Hepatocyte (in vitro differentiated cells): Measurements from ENCODE around the gene GREM2.

Source experiments
- CTCF ChIP-seq: fragments of 200-600 bp; sonication (generic); IDR thresholded peaks from 2 replicates; pipeline ENCODE4 v1.5.1; 2016; ENCODE audit warnings: antibody characterized with exemption, mild to moderate bottlenecking; ENCODE audit not compliant: poor library complexity
- EZH2 ChIP-seq: fragments of 200-600 bp; sonication (generic); IDR thresholded peaks from 2 replicates; pipeline ENCODE4 v1.6.1; 2016; ENCODE audit warnings: antibody characterized with exemption, mild to moderate bottlenecking, borderline replicate concordance

DNA sequence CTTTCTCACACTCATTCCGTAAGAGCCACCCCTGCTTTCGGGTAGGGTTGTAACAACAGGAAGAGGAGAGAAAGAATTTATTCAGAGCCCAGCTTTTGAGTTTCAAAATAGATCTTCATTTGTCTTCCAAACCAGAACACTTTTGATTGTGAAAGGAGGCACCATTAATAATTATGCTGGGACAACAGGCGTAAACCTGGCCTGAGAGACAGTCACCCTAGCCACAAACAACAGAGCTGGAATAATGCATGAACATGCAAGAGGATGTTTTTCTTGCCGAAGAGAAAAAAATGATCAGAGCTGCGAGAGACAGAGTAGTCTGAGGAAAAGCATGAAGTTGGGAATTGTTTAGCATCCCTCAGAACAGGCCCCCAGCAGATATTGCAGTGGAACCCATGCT, 18.5 kb upstream of the GREM2 start:
- no peak for TF ChIP-seq CTCF
- TF ChIP-seq EZH2, result no peak
